ENCODE measurements around the gene IL13RA2. TPM values are rescaled to one million over a fixed set of nuclear protein-coding genes. Genes with fewer than 3 reads are reported as not detected.

IL13RA2 gene
- total and polyA plus RNA-seq, 12 donors = 0.22 to 0.48 (median 0.32) TPM; not detected in 8

DNA sequence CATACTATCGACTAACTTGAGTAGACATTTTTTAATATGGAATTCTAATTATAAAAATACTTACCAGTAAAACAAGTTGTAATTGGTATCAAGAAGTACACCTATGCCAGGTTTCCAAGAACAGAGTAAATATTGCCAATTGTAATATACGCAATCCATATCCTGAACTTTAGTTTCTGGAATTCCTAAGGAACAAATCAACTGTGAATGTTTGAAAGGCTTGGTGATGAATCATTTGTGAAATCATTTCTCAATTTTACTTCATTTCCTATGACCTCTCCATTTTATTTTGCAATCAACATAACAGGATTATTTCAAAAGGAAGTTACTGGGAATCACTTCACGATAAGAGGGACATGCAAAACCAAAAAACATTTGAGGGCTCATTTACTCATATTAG is 3.7 kb downstream of the IL13RA2 start:
- DNase-seq (no peak), ATAC-seq (no peak)
- Histone ChIP-seq H3K27ac (no peak overlapping the region), H3K9me3 (no peaks in the 10 kb centered on the region), H3K27me3 (peaks cover 0 to 39% (median 0%) of the 10 kb centered on the region in 7 donors), H3K4me1 (no peaks in the 10 kb centered on the region), H3K36me3 (no peaks in the 10 kb centered on the region), H3K4me3 (no peak overlapping the region)
- TF ChIP-seq CTCF (IDR thresholded peaks at IDR 0.05) = no peak
- intact Hi-C loops (cut with DNase I) = no loop called here
- 75 to 86% methylated on average over 3 of the region's 3 CpGs for WGBS, 2 donors

GRCh38 chrX:115011428-115011827 is 6.0 kb downstream of the IL13RA2 start:
- Histone ChIP-seq H3K4me3 (no peak overlapping the region), H3K4me1 (no peaks in the 10 kb centered on the region), H3K27ac (no peak overlapping the region), H3K36me3 (no peaks in the 10 kb centered on the region), H3K27me3 (peaks cover 0 to 47% (median 0%) of the 10 kb centered on the region in 7 donors), H3K9me3 (no peaks in the 10 kb centered on the region)
- 81 to 89% methylated on average over 1 of the region's 1 CpG for WGBS, 2 donors
- intact Hi-C loops (cut with DNase I) = no loop called here
- DNase-seq (no peak), ATAC-seq (no peak)
- TF ChIP-seq CTCF (IDR thresholded peaks at IDR 0.05) = no peak

DNA sequence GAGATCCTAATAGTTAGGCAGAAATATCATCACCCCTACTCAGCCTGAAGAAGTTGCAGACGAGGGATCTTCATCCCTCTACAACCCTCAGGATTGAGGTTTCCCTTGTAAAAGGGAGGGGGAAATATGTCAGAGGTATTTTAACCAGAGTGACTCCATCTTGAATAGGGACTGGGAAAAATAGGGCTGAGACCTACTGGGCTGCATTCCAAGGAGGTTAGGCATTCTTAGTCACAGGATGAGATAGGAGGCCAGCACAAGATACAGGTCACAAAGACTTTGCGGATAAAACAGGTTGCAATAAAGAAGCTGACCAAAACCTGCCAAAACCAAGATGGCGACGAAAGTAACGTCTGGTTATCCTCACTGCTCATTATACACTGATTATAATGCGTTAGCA is 17.5 kb downstream of the IL13RA2 start:
- TF ChIP-seq CTCF (IDR thresholded peaks at IDR 0.05) = no peak
- Histone ChIP-seq H3K4me3 (no peak overlapping the region), H3K27me3 (peaks cover 0 to 38% (median 0%) of the 10 kb centered on the region in 7 donors), H3K36me3 (no peaks in the 10 kb centered on the region), H3K9me3 (peaks cover 0 to 4% (median 0%) of the 10 kb centered on the region in 11 donors), H3K27ac (no peak overlapping the region), H3K4me1 (no peaks in the 10 kb centered on the region)
- no peak for ATAC-seq
- no peak for DNase-seq
- intact Hi-C loops (cut with DNase I) = no loop called here
- WGBS, 2 donors = 77 to 79% methylated on average over 6 of the region's 6 CpGs

- Histone ChIP-seq H3K9me3 (peaks cover 0 to 4% (median 0%) of the 10 kb centered on the region in 11 donors), H3K27ac (no peak overlapping the region), H3K36me3 (no peaks in the 10 kb centered on the region), H3K4me3 (no peak overlapping the region), H3K4me1 (no peaks in the 10 kb centered on the region), H3K27me3 (peaks cover 0 to 31% (median 0%) of the 10 kb centered on the region in 7 donors)
- no peak for TF ChIP-seq CTCF (IDR thresholded peaks at IDR 0.05)
- ATAC-seq (no peak), DNase-seq (no peak)
- 69 to 83% methylated on average over 2 of the region's 2 CpGs for WGBS, 2 donors
- intact Hi-C loops (cut with DNase I) = no loop called here
Measured at GRCh38 chrX:114997779-114998178, 19.6 kb downstream of the IL13RA2 start.

All from heart right ventricle (tissue), 16 donors.